Caco-2 (cell line): ENCODE measurements around the gene PLPP1. TPM values are rescaled to one million over a fixed set of nuclear protein-coding genes. Genes with fewer than 3 reads are reported as not detected.
A peak's percentile ranks its signal among the peaks of the same experiment; 100 is the strongest.

Experiments
- BruUV-seq: library from RNA; stranded (reverse); fragments of 400-500 nt; replicated peaks from 2 replicates; lab custom pipeline; 2021; lab: Mats Ljungman, UMichigan
- CTCF ChIA-PET: fragments of 300-600 bp; sonication (Branson Sonifier 250); formaldehyde crosslinking; loops from one replicate; lab custom pipeline; 2022; ENCODE audit warnings: antibody characterized with exemption; lab: Charles Lee
- POLR2A ChIA-PET: fragments of 300-600 bp; sonication (Branson Sonifier 250); formaldehyde crosslinking; loops from one replicate; lab custom pipeline; 2022; ENCODE audit warnings: antibody characterized with exemption; lab: Charles Lee
- DNase-seq, 2 experiments: peaks; one replicate each; pipeline versions ENCODE4 v3.0.0 to v3.0.0-alpha.2; 2020 to 2022
- H3K27me3 ChIP-seq: replicated peaks from 2 replicates; pipeline ENCODE4 v1.6.0; 2011; ENCODE audit warnings: low read length; ENCODE audit not compliant: control insufficient read depth, insufficient read depth
- H3K36me3 ChIP-seq: 2 replicates; pipeline ENCODE4 v1.5.1; 2011; ENCODE audit warnings: low read length; ENCODE audit not compliant: control insufficient read depth, insufficient read depth
- H3K4me1 ChIP-seq: fragments of 250-450 bp; sonication (Bioruptor Pico); 2 replicates; pipeline ENCODE4 v1.5.1; 2020; ENCODE audit warnings: mild to moderate bottlenecking
- H3K4me3 ChIP-seq: 2 replicates; pipeline ENCODE4 v1.5.1; 2011; ENCODE audit warnings: low read depth, mild to moderate bottlenecking, control low read depth, low read length
- H3K9me3 ChIP-seq: fragments of 250-450 bp; sonication (Bioruptor Pico); 2 replicates; pipeline ENCODE4 v1.5.1; 2020; ENCODE audit warnings: mild to moderate bottlenecking, moderate library complexity
- H3K27ac Mint-ChIP-seq: one replicate; pipeline ENCODE4 v1.8.0; 2022; ENCODE audit warnings: mixed read lengths; ENCODE audit not compliant: unreplicated experiment
- H3K27me3 Mint-ChIP-seq: one replicate; pipeline ENCODE4 v1.8.0; 2022; ENCODE audit warnings: mixed read lengths; ENCODE audit not compliant: insufficient read depth, unreplicated experiment
- H3K36me3 Mint-ChIP-seq: one replicate; pipeline ENCODE4 v1.8.0; 2022; ENCODE audit warnings: mild to moderate bottlenecking, mixed read lengths; ENCODE audit not compliant: insufficient read depth, unreplicated experiment
- H3K4me1 Mint-ChIP-seq: one replicate; pipeline ENCODE4 v1.8.0; 2022; ENCODE audit warnings: low read depth, mixed read lengths; ENCODE audit not compliant: unreplicated experiment
- H3K4me3 Mint-ChIP-seq: one replicate; pipeline ENCODE4 v1.8.0; 2022; ENCODE audit warnings: mild to moderate bottlenecking, moderate library complexity, mixed read lengths; ENCODE audit not compliant: unreplicated experiment
- H3K9me3 Mint-ChIP-seq: one replicate; pipeline ENCODE4 v1.8.0; 2022; ENCODE audit warnings: mixed read lengths; ENCODE audit not compliant: unreplicated experiment
- intact Hi-C: fragments of 100-400 bp; cut with micrococcal nuclease; formaldehyde crosslinking; loops from one replicate; pipeline ENCODE4 v1.10.0; 2022; ENCODE audit not compliant: unreplicated experiment
- total RNA-seq: library from RNA; stranded (reverse); gene quantifications from 2 replicates; pipeline ENCODE4 v1.2.3, GENCODE V29; 2022
- TF ChIP-seq, protein P1 (sequence below), 2 experiments: fragments of 200-600 bp in 1 of 2; IDR thresholded peaks; 1 replicate in 1 of 2; 2 replicates in 1 of 2; pipeline versions ENCODE4 v1.5.1 to v1.8.0; 2011 to 2022; ENCODE audit warnings: antibody characterized with exemption in 1 of 2, control low read depth in 1 of 2, inconsistent platforms in 1 of 2, low read depth in 1 of 2, low read length in 1 of 2, mild to moderate bottlenecking in 1 of 2, moderate library complexity in 1 of 2; ENCODE audit not compliant: insufficient read depth in 1 of 2, severe bottlenecking in 1 of 2, unreplicated experiment in 1 of 2

Gene PLPP1
- total RNA-seq, 1 experiment from 2014 or later, result 49.4 TPM

DNA sequence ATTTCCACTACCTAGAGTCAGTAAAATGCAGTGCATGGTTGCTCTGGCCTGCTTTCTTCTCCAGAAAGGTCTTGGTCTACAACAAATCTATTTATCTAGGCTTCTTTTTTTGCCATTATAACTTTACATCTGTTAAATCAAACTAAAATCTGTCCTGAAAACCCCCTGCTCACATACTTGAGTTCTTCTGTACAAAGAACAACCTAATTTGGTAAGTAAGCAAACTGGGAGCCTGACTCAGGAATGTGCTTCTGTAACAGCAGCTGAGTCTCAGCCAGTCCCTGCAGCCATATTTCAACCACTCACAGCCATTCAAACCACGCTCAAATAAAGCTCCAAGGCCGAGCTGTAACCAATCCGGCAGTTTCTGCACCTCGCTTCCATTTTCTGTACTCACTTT is 95.8 kb downstream of the PLPP1 start:
- Histone ChIP-seq H3K27me3 (no peaks in the 10 kb centered on the region), H3K4me1 (peaks cover 18% of the 10 kb centered on the region), H3K4me3 (no peak overlapping the region), H3K36me3 (peaks cover 2% of the 10 kb centered on the region), H3K9me3 (no peaks in the 10 kb centered on the region)
- H3K27ac Mint-ChIP-seq, result peak overlapping the region; percentile 28
- TF ChIP-seq, protein P1, sequence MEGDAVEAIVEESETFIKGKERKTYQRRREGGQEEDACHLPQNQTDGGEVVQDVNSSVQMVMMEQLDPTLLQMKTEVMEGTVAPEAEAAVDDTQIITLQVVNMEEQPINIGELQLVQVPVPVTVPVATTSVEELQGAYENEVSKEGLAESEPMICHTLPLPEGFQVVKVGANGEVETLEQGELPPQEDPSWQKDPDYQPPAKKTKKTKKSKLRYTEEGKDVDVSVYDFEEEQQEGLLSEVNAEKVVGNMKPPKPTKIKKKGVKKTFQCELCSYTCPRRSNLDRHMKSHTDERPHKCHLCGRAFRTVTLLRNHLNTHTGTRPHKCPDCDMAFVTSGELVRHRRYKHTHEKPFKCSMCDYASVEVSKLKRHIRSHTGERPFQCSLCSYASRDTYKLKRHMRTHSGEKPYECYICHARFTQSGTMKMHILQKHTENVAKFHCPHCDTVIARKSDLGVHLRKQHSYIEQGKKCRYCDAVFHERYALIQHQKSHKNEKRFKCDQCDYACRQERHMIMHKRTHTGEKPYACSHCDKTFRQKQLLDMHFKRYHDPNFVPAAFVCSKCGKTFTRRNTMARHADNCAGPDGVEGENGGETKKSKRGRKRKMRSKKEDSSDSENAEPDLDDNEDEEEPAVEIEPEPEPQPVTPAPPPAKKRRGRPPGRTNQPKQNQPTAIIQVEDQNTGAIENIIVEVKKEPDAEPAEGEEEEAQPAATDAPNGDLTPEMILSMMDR (IDR thresholded peaks at IDR 0.05; ENCODE audit: insufficient read depth in 1 of 2, low read depth in 1 of 2, low read length in 1 of 2, severe bottlenecking in 1 of 2, unreplicated experiment in 1 of 2), result no peak
- H3K36me3 Mint-ChIP-seq, result peaks cover 53% of the 10 kb centered on the region
- DNase-seq, result peak in 1 of 2 experiments; percentile 19
- no peak overlapping the region for H3K4me3 Mint-ChIP-seq
- ChIA-PET CTCF (interaction anchor here (0.6 to 1.0 kb wide), 3 partner anchors 253 to 553 kb away, joined by 4 read pairs; no protein-coding TSS in a partner anchor), POLR2A (interaction anchor here (0.7 kb wide), 1 partner anchor 126 kb away, joined by 5 read pairs; no protein-coding TSS in a partner anchor)
- intact Hi-C loops, result no loop called here
- TSS peak; percentile 27 for BruUV-seq
- H3K27me3 Mint-ChIP-seq, result no peaks in the 10 kb centered on the region
- H3K4me1 Mint-ChIP-seq, result peaks cover 20% of the 10 kb centered on the region
- H3K9me3 Mint-ChIP-seq, result peaks cover 16% of the 10 kb centered on the region

DNA sequence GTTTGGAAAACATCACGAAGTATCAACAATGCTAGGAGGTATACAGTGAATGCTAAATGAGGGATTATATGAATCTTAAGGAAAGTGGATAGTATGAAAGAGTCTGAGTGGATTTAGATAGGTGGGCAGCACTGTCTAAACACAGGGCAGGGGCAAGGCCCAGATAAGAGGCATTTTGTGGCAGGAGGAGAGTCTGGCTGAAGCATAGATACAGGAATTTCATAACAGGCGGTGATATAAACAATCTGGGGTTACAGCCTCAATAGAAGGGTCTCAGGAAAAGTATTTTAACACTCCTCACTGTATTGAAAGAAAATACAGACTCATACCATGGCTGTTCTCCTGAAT is 96.9 kb downstream of the PLPP1 start:
- CTCF ChIA-PET, result no interaction called here
- H3K36me3 ChIP-seq, result peaks cover 2% of the 10 kb centered on the region
- TF ChIP-seq, protein P1 (IDR thresholded peaks at IDR 0.05; ENCODE audit: insufficient read depth in 1 of 2, low read depth in 1 of 2, low read length in 1 of 2, severe bottlenecking in 1 of 2, unreplicated experiment in 1 of 2), result no peak
- H3K9me3 Mint-ChIP-seq, result peaks cover 16% of the 10 kb centered on the region
- POLR2A ChIA-PET, result no interaction called here
- no peak overlapping the region for H3K4me3 Mint-ChIP-seq
- intact Hi-C loops, result no loop called here
- H3K27me3 Mint-ChIP-seq, result no peaks in the 10 kb centered on the region
- peaks cover 20% of the 10 kb centered on the region for H3K4me1 Mint-ChIP-seq
- H3K4me3 ChIP-seq, result no peak overlapping the region
- no TSS peak for BruUV-seq
- H3K4me1 ChIP-seq, result peaks cover 18% of the 10 kb centered on the region
- H3K27me3 ChIP-seq, result no peaks in the 10 kb centered on the region
- no peaks in the 10 kb centered on the region for H3K9me3 ChIP-seq
- peaks cover 65% of the 10 kb centered on the region for H3K36me3 Mint-ChIP-seq
- no peak for DNase-seq
- H3K27ac Mint-ChIP-seq, result peak overlapping the region; percentile 28

DNA sequence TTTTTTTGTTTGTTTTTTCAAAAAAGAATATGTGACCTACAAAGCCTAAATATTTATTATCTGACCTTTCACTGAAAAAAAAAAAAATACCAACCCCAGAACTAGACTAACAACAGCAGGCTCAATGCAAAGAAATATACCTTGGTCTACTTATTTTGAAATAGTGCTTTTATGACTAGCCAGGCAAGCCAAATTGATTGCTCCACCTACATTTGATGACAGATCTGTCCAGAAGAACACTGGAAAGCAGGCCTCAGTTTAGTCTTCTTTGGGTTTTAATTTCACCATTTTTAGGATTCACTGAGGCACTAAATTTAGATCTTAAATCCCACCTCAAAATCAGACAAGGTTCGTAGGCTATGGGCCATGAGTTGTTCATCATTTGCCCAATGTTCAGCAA is 97.3 kb downstream of the PLPP1 start:
- Mint-ChIP-seq H3K4me3 (no peak overlapping the region), H3K36me3 (peaks cover 69% of the 10 kb centered on the region), H3K27me3 (no peaks in the 10 kb centered on the region), H3K4me1 (peaks cover 20% of the 10 kb centered on the region), H3K9me3 (peaks cover 16% of the 10 kb centered on the region), H3K27ac (peak overlapping the region; percentile 28)
- no peak overlapping the region for H3K4me3 ChIP-seq
- no peaks in the 10 kb centered on the region for H3K27me3 ChIP-seq
- no peak for DNase-seq
- intact Hi-C loops, result no loop called here
- no TSS peak for BruUV-seq
- peaks cover 18% of the 10 kb centered on the region for H3K4me1 ChIP-seq
- CTCF ChIA-PET, result no interaction called here
- POLR2A ChIA-PET, result no interaction called here
- TF ChIP-seq, protein P1 (IDR thresholded peaks at IDR 0.05; ENCODE audit: insufficient read depth in 1 of 2, low read depth in 1 of 2, low read length in 1 of 2, severe bottlenecking in 1 of 2, unreplicated experiment in 1 of 2), result no peak
- peaks cover 2% of the 10 kb centered on the region for H3K36me3 ChIP-seq
- peaks cover under 1% of the 10 kb centered on the region; the same call in 1 of the 2 replicates for H3K9me3 ChIP-seq
